ENCODE measurements around the gene C5orf63.

DNA sequence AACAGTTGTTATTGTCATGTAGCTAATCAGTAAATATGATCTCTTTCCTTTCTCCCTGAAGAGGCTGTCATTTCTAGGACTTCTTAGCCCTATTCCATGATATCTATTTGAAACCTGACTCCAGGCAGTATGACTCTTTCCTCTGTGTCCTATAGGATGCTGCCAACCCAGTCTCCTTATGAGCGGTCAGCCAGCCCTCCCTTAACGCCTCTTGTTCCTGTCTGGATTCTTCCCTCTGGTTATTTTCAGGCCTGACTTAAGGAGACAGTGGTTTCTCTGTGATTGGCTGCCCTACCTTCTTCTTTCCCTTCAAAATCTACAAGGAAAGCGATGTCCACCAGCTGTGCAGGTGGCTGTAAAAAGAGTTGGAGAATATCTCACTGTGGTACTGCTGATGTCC lies 19.4 kb upstream of the C5orf63 start:
- TF ChIP-seq EZH2 (IDR thresholded peaks at IDR 0.05; ENCODE audit: low read length): no peak
- TF ChIP-seq, protein P1, sequence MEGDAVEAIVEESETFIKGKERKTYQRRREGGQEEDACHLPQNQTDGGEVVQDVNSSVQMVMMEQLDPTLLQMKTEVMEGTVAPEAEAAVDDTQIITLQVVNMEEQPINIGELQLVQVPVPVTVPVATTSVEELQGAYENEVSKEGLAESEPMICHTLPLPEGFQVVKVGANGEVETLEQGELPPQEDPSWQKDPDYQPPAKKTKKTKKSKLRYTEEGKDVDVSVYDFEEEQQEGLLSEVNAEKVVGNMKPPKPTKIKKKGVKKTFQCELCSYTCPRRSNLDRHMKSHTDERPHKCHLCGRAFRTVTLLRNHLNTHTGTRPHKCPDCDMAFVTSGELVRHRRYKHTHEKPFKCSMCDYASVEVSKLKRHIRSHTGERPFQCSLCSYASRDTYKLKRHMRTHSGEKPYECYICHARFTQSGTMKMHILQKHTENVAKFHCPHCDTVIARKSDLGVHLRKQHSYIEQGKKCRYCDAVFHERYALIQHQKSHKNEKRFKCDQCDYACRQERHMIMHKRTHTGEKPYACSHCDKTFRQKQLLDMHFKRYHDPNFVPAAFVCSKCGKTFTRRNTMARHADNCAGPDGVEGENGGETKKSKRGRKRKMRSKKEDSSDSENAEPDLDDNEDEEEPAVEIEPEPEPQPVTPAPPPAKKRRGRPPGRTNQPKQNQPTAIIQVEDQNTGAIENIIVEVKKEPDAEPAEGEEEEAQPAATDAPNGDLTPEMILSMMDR (optimal IDR thresholded peaks at IDR 0.05 in 1 of 3, IDR thresholded peaks at IDR 0.05 in 1 of 3, conservative IDR thresholded peaks at IDR 0.05 in 1 of 3; ENCODE audit: extremely low read depth in 1 of 3, insufficient read depth in 2 of 3, low read length in 3 of 3): no peak
